ENCODE results near the gene MSRB3. TPM values are rescaled to one million over a fixed set of nuclear protein-coding genes. Genes with fewer than 3 reads are reported as not detected.

MSRB3 gene
- total and polyA plus RNA-seq, 2 of the 4 experiments (the other 2 are of a cell fraction): 31.7 to 35.7 TPM

DNA sequence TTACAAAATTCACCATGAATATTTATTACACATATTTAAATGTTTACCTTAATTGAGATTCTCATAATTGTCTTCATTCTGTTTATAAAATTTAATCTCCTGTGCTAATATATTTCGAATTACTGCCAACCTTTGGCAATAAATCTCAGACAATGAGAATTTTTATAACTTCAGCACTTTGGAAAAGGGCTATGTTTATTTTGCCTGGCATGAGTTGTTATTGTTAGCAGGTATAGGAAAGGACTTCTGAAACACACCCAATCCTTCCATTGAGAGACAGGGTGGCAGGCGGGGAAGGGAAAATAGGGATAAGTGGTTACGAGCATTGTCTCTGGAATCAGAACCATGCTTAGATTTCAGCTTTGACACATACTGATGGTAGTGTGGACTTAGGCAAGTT lies 12.1 kb upstream of the MSRB3 start:
- in situ Hi-C loops (cut with MboI; ENCODE audit: low sequenced_read_pairs): no loop called here
- Histone ChIP-seq H4K8ac (ENCODE audit: low read depth in 2 of 2, low read length in 2 of 2) (no peak overlapping the region), H2BK15ac (ENCODE audit: low read depth, low read length) (no peak overlapping the region), H3K23ac (ENCODE audit: low read depth, low read length) (no peak overlapping the region), H2BK120ac (ENCODE audit: low read depth, low read length) (no peak overlapping the region), H2AFZ (replicated peaks; ENCODE audit: low read length, poor library complexity) (no peak overlapping the region), H3K36me3 (ENCODE audit: control insufficient read depth, insufficient read depth, low read length) (no peaks in the 10 kb centered on the region), H3K14ac (replicated peaks; ENCODE audit: low read depth, low read length) (no peak overlapping the region), H3K9ac (ENCODE audit: low read depth, low read length) (no peak overlapping the region), H3K9me1 (ENCODE audit: insufficient read depth, low read length) (no peaks in the 10 kb centered on the region), H3K27me3 (ENCODE audit: control insufficient read depth, insufficient read depth, low read length) (no peaks in the 10 kb centered on the region), H3K4me2 (ENCODE audit: low read depth, low read length) (no peak overlapping the region), H3K56ac (ENCODE audit: extremely low read depth, insufficient read depth, low read length) (no peak overlapping the region), H3K18ac (ENCODE audit: low read depth, low read length) (no peak overlapping the region), H3K4me3 (ENCODE audit: insufficient read depth, low read depth, low read length) (no peak overlapping the region), H4K20me1 (ENCODE audit: insufficient read depth, low read length) (no peaks in the 10 kb centered on the region), H3K79me1 (ENCODE audit: low read depth in 1 of 2, low read length in 2 of 2) (no peaks in the 10 kb centered on the region), H2BK20ac (ENCODE audit: low read depth, low read length) (no peak overlapping the region), H2AK9ac (replicated peaks; ENCODE audit: low read depth, low read length, poor library complexity) (no peak overlapping the region), H3K4ac (ENCODE audit: low read depth, low read length) (no peak overlapping the region), H4K91ac (ENCODE audit: insufficient read depth, low read depth, low read length) (no peak overlapping the region), H3K27ac (ENCODE audit: insufficient read depth, low read length) (no peak overlapping the region), H3K4me1 (ENCODE audit: control insufficient read depth, insufficient read depth, low read length) (no peaks in the 10 kb centered on the region), H2BK5ac (ENCODE audit: low read depth, low read length, poor library complexity, severe bottlenecking) (no peak overlapping the region), H4K5ac (ENCODE audit: low read depth, low read length) (no peak overlapping the region), H3K9me3 (ENCODE audit: control insufficient read depth, insufficient read depth, low read length) (no peaks in the 10 kb centered on the region), H2AK5ac (ENCODE audit: low read depth, low read length) (no peak overlapping the region)
- no CpG with 5 or more reads among the region's 3 CpGs for WGBS, 2 experiments (ENCODE audit: extremely low coverage in 2 of 2, insufficient read length in 1 of 2)
- intact Hi-C loops (cut with micrococcal nuclease): no loop called here
- dilution Hi-C loops (cut with HindIII; ENCODE audit: low sequenced_read_pairs, unreplicated experiment): no loop called here
- ATAC-seq (ENCODE audit: low read depth) (no peak), DNase-seq (no peak)
- CTCF ChIA-PET: no interaction called here
- TF ChIP-seq RFX5 (IDR thresholded peaks at IDR 0.05; ENCODE audit: low read depth, low read length): no peak
- no peak for TF ChIP-seq MAFK (IDR thresholded peaks at IDR 0.05; ENCODE audit: low read depth, low read length)
- no peak for TF ChIP-seq MAZ (IDR thresholded peaks at IDR 0.05; ENCODE audit: borderline replicate concordance, low read depth, low read length)
- no peak for TF ChIP-seq CHD1 (IDR thresholded peaks at IDR 0.05; ENCODE audit: low read depth, low read length)
- no peak for TF ChIP-seq RCOR1 (IDR thresholded peaks at IDR 0.05; ENCODE audit: insufficient replicate concordance, low read length)
- no peak for TF ChIP-seq SMC3 (IDR thresholded peaks at IDR 0.05; ENCODE audit: low read depth, low read length)
- TF ChIP-seq MXI1 (IDR thresholded peaks at IDR 0.05; ENCODE audit: borderline replicate concordance, low read depth, low read length): no peak
- no peak for TF ChIP-seq RAD21 (IDR thresholded peaks at IDR 0.05; ENCODE audit: low read length)
- no peak for TF ChIP-seq NFE2L2 (IDR thresholded peaks at IDR 0.05; ENCODE audit: low read depth, low read length)
- TF ChIP-seq, protein P1, sequence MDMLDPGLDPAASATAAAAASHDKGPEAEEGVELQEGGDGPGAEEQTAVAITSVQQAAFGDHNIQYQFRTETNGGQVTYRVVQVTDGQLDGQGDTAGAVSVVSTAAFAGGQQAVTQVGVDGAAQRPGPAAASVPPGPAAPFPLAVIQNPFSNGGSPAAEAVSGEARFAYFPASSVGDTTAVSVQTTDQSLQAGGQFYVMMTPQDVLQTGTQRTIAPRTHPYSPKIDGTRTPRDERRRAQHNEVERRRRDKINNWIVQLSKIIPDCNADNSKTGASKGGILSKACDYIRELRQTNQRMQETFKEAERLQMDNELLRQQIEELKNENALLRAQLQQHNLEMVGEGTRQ (IDR thresholded peaks at IDR 0.05; ENCODE audit: low read depth, low read length): no peak
- BruUV-seq (replicated peaks): no TSS peak
- POLR2A ChIA-PET (ENCODE audit: unreplicated experiment): no interaction called here

Data from IMR-90 (cell line).